Measurements from ENCODE around the gene OR5M3. TPM values are rescaled to one million over a fixed set of nuclear protein-coding genes. Genes with fewer than 3 reads are reported as not detected.

OR5M3 gene
- total RNA-seq = not detected in 2 replicates

GRCh38 chr11:56473252-56473651 is at the start of gene OR5M3:
Gene OR5M3, minus strand, starts transcription at chr11:56473352. Its CDS starts 2,855 bp downstream, at chr11:56470497.

GRCh38 chr11:56491270-56491669 is 18.1 kb upstream of the OR5M3 start, which contains the start of gene OR5M8:
Gene OR5M8, minus strand, starts transcription at chr11:56491370. Its CDS starts 0 bp downstream, at chr11:56491370.

Other genes starting within 250 kb of the OR5M3 start
- not detected in 2 replicates for gene OR5T2, start 239.1 kb downstream of the OR5M3 start, total RNA-seq
- gene OR5T3, start 221.1 kb downstream of the OR5M3 start, total RNA-seq = not detected in 2 replicates
- not detected in 2 replicates for gene OR5T1, start 199.2 kb downstream of the OR5M3 start, total RNA-seq
- gene OR8H1, start 181.1 kb downstream of the OR5M3 start, total RNA-seq = not detected in 2 replicates
- not detected in 2 replicates for gene OR8K3, start 158.2 kb downstream of the OR5M3 start, total RNA-seq
- not detected in 2 replicates for gene OR8K1, start 127.3 kb downstream of the OR5M3 start, total RNA-seq
- gene OR8J1, start 119.1 kb downstream of the OR5M3 start, total RNA-seq = not detected in 2 replicates
- not detected in 2 replicates for gene OR8U1, start 97.7 kb downstream of the OR5M3 start, total RNA-seq
- not detected in 2 replicates for gene OR5AL1, start 60.7 kb downstream of the OR5M3 start, total RNA-seq
- gene OR5M8, start 18.0 kb upstream of the OR5M3 start, total RNA-seq = not detected in 2 replicates
- not detected in 2 replicates for gene OR5M11, start 69.9 kb upstream of the OR5M3 start, total RNA-seq
- not detected in 2 replicates for gene OR5M10, start 104.4 kb upstream of the OR5M3 start, total RNA-seq
- not detected in 2 replicates for gene OR5M1, start 141.5 kb upstream of the OR5M3 start, total RNA-seq
- gene OR5AP2, start 169.1 kb upstream of the OR5M3 start, total RNA-seq = not detected in 2 replicates
- gene OR5AR1, start 190.3 kb upstream of the OR5M3 start, total RNA-seq = not detected in 2 replicates
- not detected in 2 replicates for gene OR9G1, start 225.7 kb upstream of the OR5M3 start, total RNA-seq

Data from bladder microvascular endothelial cell (primary cell).